HUES6 (cell line): ENCODE data around the gene SEC24C.

ENCODE experiments used
- H3K27ac ChIP-seq: 2 replicates; pipeline ENCODE4 v1.7.0; 2013; ENCODE audit warnings: low read depth, mild to moderate bottlenecking, low read length, inconsistent platforms
- H3K27me3 ChIP-seq: 2 replicates; pipeline ENCODE4 v1.6.1; 2013; ENCODE audit warnings: low read length; ENCODE audit not compliant: control insufficient read depth, insufficient read depth
- H3K36me3 ChIP-seq: 2 replicates; pipeline ENCODE4 v1.6.1; 2013; ENCODE audit warnings: low read length; ENCODE audit not compliant: control insufficient read depth, insufficient read depth
- H3K4me1 ChIP-seq: 2 replicates; pipeline ENCODE4 v1.6.1; 2013; ENCODE audit warnings: low read length; ENCODE audit not compliant: control insufficient read depth, insufficient read depth
- H3K4me3 ChIP-seq: 2 replicates; pipeline ENCODE4 v1.5.1; 2013; ENCODE audit warnings: low read depth, low read length
- H3K9ac ChIP-seq: one replicate; pipeline ENCODE4 v1.6.1; 2013; ENCODE audit warnings: mild to moderate bottlenecking, low read length
- H3K9me3 ChIP-seq: 2 replicates; pipeline ENCODE4 v1.6.1; 2013; ENCODE audit warnings: low read depth, low read length; ENCODE audit not compliant: control insufficient read depth, insufficient read depth

The SEC24C gene

GRCh38 chr10:73816917-73817729 is 73.0 kb downstream of the SEC24C start:
- H3K9me3 ChIP-seq, result no peaks in the 10 kb centered on the region
- peaks cover 8% of the 10 kb centered on the region; the same call in 1 of the 2 replicates for H3K4me1 ChIP-seq
- no peak overlapping the region for H3K4me3 ChIP-seq
- no peak overlapping the region for H3K27ac ChIP-seq
- no peaks in the 10 kb centered on the region for H3K27me3 ChIP-seq
- no peak overlapping the region for H3K9ac ChIP-seq
- peaks cover 49% of the 10 kb centered on the region for H3K36me3 ChIP-seq

DNA sequence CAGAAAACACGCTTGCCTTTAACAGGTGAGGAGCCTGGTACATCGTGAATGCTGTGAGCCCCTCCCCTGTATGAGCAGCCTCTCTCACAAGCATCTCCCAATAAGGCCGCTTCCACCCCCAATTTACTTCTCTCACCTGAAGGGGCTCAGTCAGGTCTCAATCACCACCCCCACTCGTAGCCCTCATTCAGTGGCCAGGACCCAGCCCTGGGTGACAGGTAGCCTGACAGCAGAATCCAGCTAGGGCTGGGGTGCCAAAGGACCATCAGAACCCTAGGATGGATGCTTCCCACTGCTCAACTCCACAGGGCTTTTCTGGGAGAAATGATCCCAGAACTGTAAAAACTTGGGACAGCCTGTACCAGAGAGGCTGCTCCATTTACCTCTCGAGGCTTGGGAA is 73.7 kb downstream of the SEC24C start:
- Histone ChIP-seq H3K9ac (no peak overlapping the region), H3K27me3 (no peaks in the 10 kb centered on the region), H3K36me3 (peaks cover 52% of the 10 kb centered on the region), H3K4me1 (0 out of 2 replicates have a peak, but pooled peaks cover 2% of the 10 kb centered on the region), H3K4me3 (no peak overlapping the region), H3K27ac (no peak overlapping the region), H3K9me3 (no peaks in the 10 kb centered on the region)

DNA sequence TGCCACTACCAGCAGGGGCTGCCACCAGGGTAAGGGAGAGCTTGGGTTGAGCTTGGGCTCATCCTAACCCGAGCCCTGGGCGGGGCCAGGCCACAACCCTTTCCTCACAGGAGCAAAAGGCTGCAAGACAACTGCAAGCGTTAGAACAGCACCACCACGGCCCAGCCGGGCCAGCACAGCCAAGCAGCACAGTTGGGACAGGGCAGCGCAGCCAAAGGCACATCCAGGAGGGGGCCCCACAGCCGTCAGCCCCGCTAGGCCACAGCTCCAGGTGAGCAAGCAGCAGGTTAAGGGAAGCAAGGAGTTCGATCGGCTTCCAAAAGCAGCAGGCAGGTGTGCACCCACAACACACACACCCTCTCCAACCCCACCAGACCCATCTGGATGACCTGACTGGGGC is 74.2 kb downstream of the SEC24C start:
- no peaks in the 10 kb centered on the region for H3K4me1 ChIP-seq
- H3K27me3 ChIP-seq, result no peaks in the 10 kb centered on the region
- no peaks in the 10 kb centered on the region for H3K9me3 ChIP-seq
- no peak overlapping the region for H3K4me3 ChIP-seq
- no peak overlapping the region for H3K9ac ChIP-seq
- H3K27ac ChIP-seq, result no peak overlapping the region
- peaks cover 49% of the 10 kb centered on the region for H3K36me3 ChIP-seq

GRCh38 chr10:73819081-73819480 is 74.9 kb downstream of the SEC24C start:
- Histone ChIP-seq H3K9me3 (no peaks in the 10 kb centered on the region), H3K36me3 (peaks cover 49% of the 10 kb centered on the region), H3K27ac (no peak overlapping the region), H3K4me3 (no peak overlapping the region), H3K27me3 (no peaks in the 10 kb centered on the region), H3K4me1 (no peaks in the 10 kb centered on the region), H3K9ac (no peak overlapping the region)

DNA sequence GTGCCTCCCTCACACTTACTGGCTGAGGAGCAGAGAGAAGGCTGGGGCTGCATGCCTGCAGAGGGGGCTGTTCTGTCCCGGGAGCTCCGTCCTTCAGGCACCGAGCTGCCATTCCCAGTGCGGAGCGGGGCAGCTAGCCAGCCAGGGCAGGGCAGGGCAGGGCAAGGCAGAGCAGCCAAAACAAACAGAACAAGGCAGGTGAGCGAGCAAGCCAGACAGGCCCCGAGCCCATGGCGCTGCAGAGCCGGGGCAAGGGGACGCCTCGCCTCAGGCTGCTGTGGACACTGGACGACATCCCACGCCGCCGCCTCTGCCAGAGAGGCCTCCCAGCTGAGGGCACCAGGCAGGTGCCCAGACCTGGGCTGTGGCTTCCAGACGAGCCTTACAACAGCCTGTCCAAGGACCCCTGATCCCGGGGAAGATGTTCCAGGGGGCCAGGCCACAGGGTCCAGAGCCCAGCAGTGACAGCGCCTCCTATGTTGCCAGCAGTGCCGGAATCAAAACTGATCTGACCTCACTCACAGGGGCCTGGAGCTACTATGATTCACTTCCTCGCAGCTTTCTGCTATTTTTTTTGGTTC is 75.4 kb downstream of the SEC24C start:
- Histone ChIP-seq H3K4me3 (no peak overlapping the region), H3K36me3 (peaks cover 51% of the 10 kb centered on the region), H3K27me3 (no peaks in the 10 kb centered on the region), H3K4me1 (no peaks in the 10 kb centered on the region), H3K27ac (no peak overlapping the region), H3K9me3 (no peaks in the 10 kb centered on the region), H3K9ac (no peak overlapping the region)
